Breast epithelium (tissue), 4 donors: ENCODE data around the gene NUP205. TPM values are rescaled to one million over a fixed set of nuclear protein-coding genes. Genes with fewer than 3 reads are reported as not detected.
"Not testable (repeated sequence)": the region's sequence is repeated elsewhere in the genome, so short reads cannot be mapped to it uniquely, and the experiment has no call there.

Source experiments
- DNase-seq, 2 donors: peaks; one replicate each; pipeline ENCODE4 v3.0.0-alpha.2; 2019; ENCODE audit warnings: low spot score in 2 of 2
- H3K27ac ChIP-seq, 2 donors: fragments of 200-600 bp; sonication (generic) in 1 of 2; one replicate each; pipeline ENCODE4 v1.5.1; 2016 to 2019; ENCODE audit warnings: mild to moderate bottlenecking in 1 of 2
- H3K27me3 ChIP-seq, 2 donors: fragments of 200-600 bp; sonication (generic) in 1 of 2; one replicate each; pipeline versions ENCODE4 v1.5.1 to v1.6.0; 2017 to 2019; ENCODE audit warnings: control low read depth in 1 of 2, mild to moderate bottlenecking in 1 of 2
- H3K36me3 ChIP-seq: fragments of 200-600 bp; one replicate; pipeline ENCODE4 v1.5.1; 2019
- H3K4me1 ChIP-seq, 2 donors: fragments of 200-600 bp; sonication (generic); one replicate each; pipeline ENCODE4 v1.5.1; 2016 to 2019; ENCODE audit warnings: control low read depth in 1 of 2
- H3K4me3 ChIP-seq, 3 donors: fragments of 200-600 bp; sonication (generic); 1 replicate in 2 of 3; 2 replicates in 1 of 3; pipeline ENCODE4 v1.5.1; 2016 to 2019; ENCODE audit warnings: mild to moderate bottlenecking in 3 of 3, moderate library complexity in 2 of 3
- H3K9me3 ChIP-seq, 2 donors: fragments of 200-600 bp; sonication (generic) in 1 of 2; one replicate each; pipeline ENCODE4 v1.5.1; 2016 to 2019; ENCODE audit warnings: control low read depth in 1 of 2
- CTCF ChIP-seq, 3 donors: fragments of 450-650 bp; IDR thresholded peaks; one replicate each; pipeline ENCODE4 v1.5.1; 2016 to 2017; ENCODE audit warnings: antibody characterized with exemption in 3 of 3, mild to moderate bottlenecking in 3 of 3, moderate library complexity in 3 of 3
- POLR2A ChIP-seq: fragments of 450-650 bp; IDR thresholded peaks from one replicate; pipeline ENCODE4 v1.6.1; 2016; ENCODE audit warnings: antibody characterized with exemption, mild to moderate bottlenecking, moderate library complexity
- POLR2AphosphoS5 ChIP-seq, 3 donors: sonication (generic); formaldehyde crosslinking; IDR thresholded peaks; one replicate each; pipeline ENCODE4 v1.6.1; 2017; ENCODE audit warnings: antibody characterized with exemption in 3 of 3
- intact Hi-C: fragments of 100-400 bp; cut with DNase I; formaldehyde crosslinking; loops from one replicate; pipeline ENCODE4 v1.15.1; 2023; ENCODE audit warnings: low total_unique reads
- total RNA-seq, 3 donors: library from RNA; depleted of rRNA; stranded (reverse); fragments of >200 nt; gene quantifications; one replicate each; pipeline ENCODE4 v1.1.0, GENCODE V29; 2016

The NUP205 gene
- total RNA-seq, 3 donors from 2014 or later, result 22.6 to 49.6 (median 44.6) TPM

GRCh38 chr7:135665042-135665441 is 107.3 kb downstream of the NUP205 start:
- no peaks in the 10 kb centered on the region for H3K9me3 ChIP-seq
- H3K4me1 ChIP-seq, result peaks cover 0 to 5% of the 10 kb centered on the region in 2 donors
- no peaks in the 10 kb centered on the region for H3K27me3 ChIP-seq
- TF ChIP-seq CTCF (IDR thresholded peaks at IDR 0.05) (no peak), POLR2AphosphoS5 (IDR thresholded peaks at IDR 0.05) (no peak), POLR2A (no peak)
- intact Hi-C loops, result loop anchor here (10.0 kb wide), 1 partner anchor 130 kb away; no protein-coding TSS in a partner anchor
- no peak overlapping the region for H3K27ac ChIP-seq
- no peak overlapping the region for H3K4me3 ChIP-seq
- DNase-seq, result no peak
- no peaks in the 10 kb centered on the region for H3K36me3 ChIP-seq

- no peak for DNase-seq
- no peaks in the 10 kb centered on the region for H3K9me3 ChIP-seq
- no peak overlapping the region for H3K4me3 ChIP-seq
- H3K4me1 ChIP-seq, result peaks cover 0 to 5% of the 10 kb centered on the region in 2 donors
- no peaks in the 10 kb centered on the region for H3K27me3 ChIP-seq
- TF ChIP-seq CTCF (IDR thresholded peaks at IDR 0.05) (no peak), POLR2A (no peak), POLR2AphosphoS5 (IDR thresholded peaks at IDR 0.05) (no peak)
- H3K36me3 ChIP-seq, result no peaks in the 10 kb centered on the region
- intact Hi-C loops, result loop anchor here (10.0 kb wide), 1 partner anchor 129 kb away; no protein-coding TSS in a partner anchor
- H3K27ac ChIP-seq, result no peak overlapping the region
Observed at GRCh38 chr7:135666156-135666555, 108.4 kb downstream of the NUP205 start.

GRCh38 chr7:135666846-135667245 is 109.1 kb downstream of the NUP205 start:
- TF ChIP-seq POLR2AphosphoS5 (IDR thresholded peaks at IDR 0.05) (no peak), CTCF (IDR thresholded peaks at IDR 0.05) (no peak), POLR2A (no peak)
- Histone ChIP-seq H3K27ac (no peak overlapping the region), H3K9me3 (no peaks in the 10 kb centered on the region), H3K36me3 (no peaks in the 10 kb centered on the region), H3K4me3 (no peak overlapping the region), H3K27me3 (no peaks in the 10 kb centered on the region), H3K4me1 (peaks cover 0 to 5% of the 10 kb centered on the region in 2 donors)
- no peak for DNase-seq
- intact Hi-C loops, result loop anchor here (10.0 kb wide), 1 partner anchor 128 kb away; no protein-coding TSS in a partner anchor

GRCh38 chr7:135667626-135668025 is 109.9 kb downstream of the NUP205 start:
- H3K4me1 ChIP-seq, H3K4me3 ChIP-seq: not testable (repeated sequence)
- intact Hi-C loops, result loop anchor here (10.0 kb wide), 1 partner anchor 127 kb away; no protein-coding TSS in a partner anchor

GRCh38 chr7:135668852-135669395 is 111.2 kb downstream of the NUP205 start:
- not testable (repeated sequence) for H3K4me3 ChIP-seq, H3K36me3 ChIP-seq, DNase-seq, H3K4me1 ChIP-seq, H3K27ac ChIP-seq, H3K9me3 ChIP-seq, H3K27me3 ChIP-seq
- intact Hi-C loops, result loop anchor here (10.0 kb wide), 1 partner anchor 126 kb away; no protein-coding TSS in a partner anchor

More at GRCh38 chr7:135667626-135668025, 109.9 kb downstream of the NUP205 start:
- H3K9me3 ChIP-seq, H3K36me3 ChIP-seq, DNase-seq, H3K27ac ChIP-seq, H3K27me3 ChIP-seq: not testable (repeated sequence)

GRCh38 chr7:135669774-135670173 is 112.1 kb downstream of the NUP205 start:
- TF ChIP-seq POLR2A (no peak), POLR2AphosphoS5 (IDR thresholded peaks at IDR 0.05) (no peak), CTCF (IDR thresholded peaks at IDR 0.05) (no peak)
- H3K27me3 ChIP-seq, result no peaks in the 10 kb centered on the region
- intact Hi-C loops, result loop anchor here (10.0 kb wide), 1 partner anchor 125 kb away; no protein-coding TSS in a partner anchor
- H3K4me3 ChIP-seq, result no peak overlapping the region
- DNase-seq, result no peak
- H3K27ac ChIP-seq, result peak overlapping the region in 1 of 2 donors; percentile 48
- no peaks in the 10 kb centered on the region for H3K9me3 ChIP-seq
- H3K36me3 ChIP-seq, result peaks cover 4% of the 10 kb centered on the region
- H3K4me1 ChIP-seq, result no peaks in the 10 kb centered on the region
